Colon (tissue), 2 donors: ENCODE data around the gene KCNK7.

Experiments used
- FAIRE-seq: peaks from 2 replicates; lab custom pipeline; 2012; peaks lifted over from hg19 to GRCh38; lab: Jason Lieb, UNC
- donor health status: control.
- donor health status: control.

The KCNK7 gene

DNA sequence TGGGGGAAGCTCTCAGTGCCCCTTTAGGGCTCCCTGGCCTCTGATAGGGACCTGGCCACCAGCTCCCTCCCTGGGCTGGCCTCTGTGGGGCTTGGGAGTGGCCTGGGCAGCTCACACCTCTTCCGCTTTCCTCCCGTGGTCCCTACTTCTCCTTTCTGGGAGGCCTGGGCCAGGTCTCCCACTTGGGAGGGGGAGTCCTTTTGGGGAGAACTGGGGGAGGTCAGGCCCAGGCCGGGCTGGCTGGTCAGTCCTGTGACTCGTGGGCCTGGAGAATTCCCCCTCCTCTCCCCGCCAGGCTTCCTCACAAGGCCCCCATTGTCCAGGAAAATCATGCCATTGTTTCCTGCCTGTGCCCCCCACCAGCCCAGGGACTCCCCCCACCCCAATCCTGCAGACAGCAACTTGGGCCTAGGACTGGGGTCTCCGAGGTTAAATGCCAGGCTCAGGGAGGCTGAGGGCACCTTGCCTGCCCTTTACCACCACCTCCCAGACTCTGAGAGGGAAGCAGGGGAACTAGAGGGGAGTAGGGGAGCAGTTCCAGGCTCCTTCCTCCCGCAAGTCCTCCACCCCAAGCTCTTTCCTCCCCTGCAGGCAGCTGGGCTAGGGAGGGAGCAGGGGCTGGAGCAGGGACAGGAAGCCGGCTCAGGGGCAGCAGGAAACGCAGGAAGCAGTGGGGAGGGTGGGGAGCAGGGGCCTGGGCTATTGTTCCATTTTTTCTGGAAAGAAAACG is 15.6 kb upstream of the KCNK7 start:
- FAIRE-seq = no peak

DNA sequence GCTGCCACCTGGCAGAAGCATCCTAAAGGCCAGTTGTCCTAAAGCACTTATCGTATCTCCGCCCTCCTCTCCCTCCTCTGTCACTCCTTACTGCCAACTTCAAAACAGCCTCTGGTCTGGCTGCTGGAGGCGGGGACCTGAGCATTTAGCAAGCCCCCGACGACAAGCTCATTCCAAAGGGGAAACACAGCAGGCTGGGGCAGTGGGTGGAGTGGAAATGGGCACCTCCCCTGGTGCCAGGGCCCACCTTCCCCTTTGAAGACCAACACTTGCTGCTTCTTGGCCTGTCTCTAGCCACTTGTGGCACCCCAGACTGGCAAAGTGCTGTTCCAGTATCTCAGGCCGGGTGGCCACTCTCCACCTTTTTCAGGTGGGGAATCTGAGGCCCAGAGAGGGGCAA is 14.8 kb upstream of the KCNK7 start:
- no peak for FAIRE-seq

DNA sequence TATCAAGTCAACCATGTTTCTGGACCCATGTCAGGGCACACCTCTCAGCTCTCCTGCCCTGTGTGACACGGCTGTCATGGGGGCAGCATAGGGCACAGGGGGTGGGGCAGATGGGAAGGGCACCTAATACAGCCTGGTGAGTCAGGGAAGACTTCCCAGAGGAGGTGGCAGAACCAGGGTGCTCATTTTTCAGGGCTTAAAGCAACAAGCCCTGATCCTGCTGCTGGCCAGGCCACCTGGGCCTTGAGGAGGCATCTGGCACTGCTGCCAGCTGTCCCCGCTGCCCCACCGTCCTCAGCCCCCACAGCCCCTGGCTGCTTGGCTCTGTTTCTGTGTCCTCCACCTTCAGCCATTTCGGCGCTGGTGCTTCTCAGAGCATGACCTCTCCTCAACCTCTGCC is 14.1 kb upstream of the KCNK7 start:
- FAIRE-seq = no peak

DNA sequence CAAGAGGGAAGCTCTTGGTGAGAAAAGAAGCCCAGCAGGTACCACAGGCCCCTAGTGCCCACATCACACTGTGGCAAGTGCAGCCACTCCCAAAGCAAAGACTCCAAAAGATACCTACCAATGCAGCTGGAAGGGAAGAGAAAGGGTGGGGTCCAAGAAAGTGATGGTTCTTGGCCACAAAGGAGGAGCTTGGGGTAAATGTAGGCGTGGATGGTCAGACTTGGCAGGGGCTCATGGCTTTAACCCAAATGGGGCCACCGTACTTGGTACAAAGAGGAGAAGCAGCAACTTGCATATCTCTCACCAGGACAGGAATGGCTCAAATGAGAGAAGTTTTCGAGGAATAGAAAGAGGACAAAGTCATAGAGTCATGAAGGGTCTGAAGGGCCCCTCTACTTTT is 13.6 kb upstream of the KCNK7 start:
- no peak for FAIRE-seq

DNA sequence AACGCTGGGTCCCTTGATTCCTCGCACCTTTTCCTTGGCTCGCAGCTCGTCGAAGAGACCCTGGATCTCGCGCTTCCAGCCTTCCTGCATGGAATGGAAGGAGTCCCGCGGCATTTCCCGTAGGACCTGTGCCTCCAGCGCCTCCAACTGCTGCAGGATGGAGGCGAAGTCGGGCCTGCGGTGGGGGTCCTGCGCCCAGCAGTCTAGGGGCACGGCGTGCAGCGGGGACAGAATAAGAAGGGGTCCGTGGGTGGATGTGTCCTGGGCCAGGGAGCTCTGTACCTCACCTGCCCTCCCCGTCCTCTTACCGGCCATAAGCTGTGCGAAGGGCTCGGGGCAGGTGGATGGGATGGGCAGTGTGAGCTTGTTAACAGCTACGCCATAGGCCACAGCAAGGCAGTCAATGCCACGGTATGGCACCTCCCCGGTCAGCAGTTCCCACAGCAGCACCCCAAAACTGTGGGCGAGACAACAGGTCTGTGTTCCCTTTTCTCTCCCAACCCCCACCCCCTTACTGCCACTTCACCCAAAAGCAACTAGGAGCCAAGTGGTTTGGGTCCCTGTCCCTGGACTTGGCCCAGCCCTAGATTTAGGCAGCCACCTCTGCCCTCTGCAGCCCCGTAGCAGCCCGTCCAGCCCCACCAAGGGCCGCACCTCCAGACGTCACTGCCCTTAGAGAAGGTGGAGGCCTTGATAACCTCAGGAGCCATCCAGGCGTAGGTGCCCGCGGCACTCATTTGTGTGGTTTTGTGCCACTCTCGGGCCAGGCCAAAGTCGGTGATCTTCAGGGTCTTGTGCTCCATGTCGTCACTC is 12.2 kb upstream of the KCNK7 start:
- FAIRE-seq = no peak

DNA sequence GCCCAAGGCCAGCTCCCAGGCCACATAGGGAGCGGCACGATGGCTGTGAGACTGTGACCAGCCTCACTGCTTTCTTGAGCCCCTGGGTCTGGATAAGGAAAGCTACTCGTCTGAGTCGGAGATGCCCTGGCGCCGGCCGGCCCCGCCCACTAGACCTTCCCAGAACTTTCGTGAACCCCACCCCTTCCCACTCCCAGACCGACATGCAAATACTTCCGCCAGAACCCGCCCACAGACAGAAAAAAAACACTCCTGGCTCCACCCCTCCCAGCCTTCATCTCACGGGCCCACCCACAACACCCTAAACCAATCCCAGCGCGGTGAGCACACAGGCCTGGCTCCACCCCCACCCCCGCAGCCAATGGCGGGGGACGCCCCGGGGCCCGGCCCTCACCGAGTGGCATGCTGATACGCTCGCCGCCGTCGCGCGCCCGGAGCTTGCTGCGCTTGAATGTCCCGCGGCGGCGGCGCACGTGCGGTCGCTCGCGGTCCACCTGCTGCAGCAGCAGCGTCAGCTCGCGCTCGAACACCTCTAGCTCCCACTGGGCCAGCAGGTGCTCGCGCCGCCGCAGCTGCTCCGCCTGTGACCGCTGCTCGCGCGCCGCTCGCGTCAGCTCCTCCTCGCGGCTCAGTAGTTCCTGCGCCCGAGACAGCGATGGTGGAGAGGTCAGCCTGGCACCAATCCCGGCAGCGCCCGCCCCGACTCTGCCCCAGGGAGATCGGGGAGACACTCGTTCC is 11.4 kb upstream of the KCNK7 start:
- FAIRE-seq = no peak

DNA sequence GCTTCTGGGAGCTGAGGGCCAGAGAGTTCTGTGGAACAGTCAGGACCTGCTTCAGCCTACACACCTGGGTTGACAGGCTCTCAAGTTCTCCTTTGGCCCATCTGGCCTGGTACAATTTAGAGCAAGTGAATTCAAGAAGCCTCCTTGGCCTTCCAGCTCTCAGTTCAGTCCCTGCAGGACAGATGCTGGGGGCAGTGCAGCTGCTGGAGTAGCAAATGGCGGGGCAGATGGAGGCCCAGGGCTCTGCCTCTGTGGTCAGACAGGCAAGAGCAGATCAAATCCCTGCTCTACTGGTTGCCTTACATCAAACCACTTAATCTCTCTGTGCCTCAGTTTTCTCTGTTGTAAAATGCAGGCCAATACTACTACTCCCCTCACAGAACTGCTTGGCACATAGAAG is 8.7 kb upstream of the KCNK7 start:
- no peak for FAIRE-seq

DNA sequence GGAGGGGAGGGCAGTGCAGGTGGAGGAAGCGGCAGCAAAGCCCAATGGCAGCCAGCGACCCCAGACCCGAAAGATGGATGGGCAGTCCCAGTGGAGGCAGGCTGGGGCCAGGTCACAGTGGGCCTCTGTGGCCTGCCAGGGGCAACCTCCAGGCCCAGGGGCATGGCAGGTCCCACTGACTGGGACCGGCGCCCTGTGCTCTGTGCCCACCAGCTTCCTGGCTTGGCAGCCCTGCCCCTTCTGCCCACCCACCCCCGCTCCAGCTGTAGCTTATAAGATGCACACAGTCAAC is 4.3 kb upstream of the KCNK7 start:
- no peak for FAIRE-seq

DNA sequence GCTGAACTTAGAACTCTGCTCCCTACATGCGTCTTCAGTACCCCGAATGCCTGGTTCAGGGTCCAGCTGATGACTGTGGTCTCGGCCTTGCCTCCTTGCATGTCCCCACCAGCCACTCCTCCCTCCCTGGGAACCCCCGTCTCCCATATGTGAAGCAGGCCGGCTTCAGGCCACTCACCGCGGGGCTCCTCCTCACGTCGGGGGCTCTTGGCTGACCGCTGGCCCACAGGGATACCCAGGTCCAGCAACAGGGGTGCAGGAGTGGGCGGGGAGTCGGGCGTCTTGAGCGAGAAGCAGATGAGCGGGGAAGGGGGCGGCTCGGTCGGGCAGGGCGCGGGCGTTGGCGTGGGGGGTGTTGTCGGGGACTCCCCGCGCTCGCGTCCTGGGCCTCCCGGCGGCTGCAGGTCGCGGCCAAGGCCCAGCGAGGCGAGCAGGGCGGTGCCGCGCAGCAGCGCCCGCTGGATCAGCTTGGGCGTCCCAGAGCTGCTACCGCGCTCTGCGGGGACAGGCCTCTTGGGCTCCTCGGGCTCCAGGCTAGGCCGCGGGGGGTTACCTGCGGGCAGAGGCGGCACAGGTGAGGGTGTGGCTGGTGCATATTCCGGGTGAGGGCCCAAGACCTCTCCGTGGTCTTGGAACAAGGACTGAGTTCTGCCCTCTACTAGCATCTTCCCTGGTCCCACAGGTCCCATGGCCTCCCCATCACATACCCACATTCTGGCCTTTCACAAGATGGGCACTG is 3.8 kb upstream of the KCNK7 start:
- FAIRE-seq = no peak

DNA sequence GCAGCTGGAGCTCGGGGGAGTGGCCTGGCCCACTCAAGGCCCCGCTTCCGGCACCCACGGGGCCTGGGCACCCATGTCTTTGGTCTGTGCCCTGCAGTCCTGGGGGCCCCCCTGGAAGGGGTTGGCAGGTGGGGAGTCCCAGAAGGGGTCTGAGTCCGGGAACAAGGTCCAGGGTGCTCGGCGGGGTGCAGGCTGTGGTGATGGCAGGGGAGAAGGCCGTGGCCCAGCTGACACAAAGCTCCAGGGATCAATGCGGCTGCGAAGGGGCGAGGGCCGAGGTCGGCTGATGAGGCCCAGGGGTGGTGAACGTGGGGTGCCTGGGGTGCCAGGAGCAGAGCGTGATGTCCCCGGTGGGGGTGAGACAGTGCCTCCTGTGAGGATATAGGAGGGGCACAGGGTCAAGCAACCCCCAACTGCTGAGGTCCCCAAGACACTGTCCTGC is 2.7 kb upstream of the KCNK7 start:
- no peak for FAIRE-seq

DNA sequence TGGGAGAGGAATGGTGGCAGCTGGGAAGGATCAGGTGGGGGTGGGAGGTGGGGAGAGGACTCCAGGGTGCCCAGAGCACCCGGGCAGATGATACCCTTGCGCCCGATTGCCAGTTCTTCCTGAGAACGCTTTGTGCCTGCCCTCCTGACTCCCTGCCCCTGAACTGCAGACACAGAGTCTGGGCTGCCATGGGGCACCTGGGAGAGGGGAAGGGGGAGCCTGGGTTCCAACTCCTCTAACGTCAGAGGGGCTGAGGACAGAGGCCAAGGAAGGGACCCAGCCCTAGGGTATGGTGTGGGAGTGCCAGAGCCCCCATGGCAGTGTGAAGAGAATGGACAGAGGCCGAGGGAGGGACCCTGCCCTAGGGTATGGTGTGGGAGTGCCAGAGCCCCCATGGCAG is 920 bp upstream of the KCNK7 start:
- FAIRE-seq = no peak

DNA sequence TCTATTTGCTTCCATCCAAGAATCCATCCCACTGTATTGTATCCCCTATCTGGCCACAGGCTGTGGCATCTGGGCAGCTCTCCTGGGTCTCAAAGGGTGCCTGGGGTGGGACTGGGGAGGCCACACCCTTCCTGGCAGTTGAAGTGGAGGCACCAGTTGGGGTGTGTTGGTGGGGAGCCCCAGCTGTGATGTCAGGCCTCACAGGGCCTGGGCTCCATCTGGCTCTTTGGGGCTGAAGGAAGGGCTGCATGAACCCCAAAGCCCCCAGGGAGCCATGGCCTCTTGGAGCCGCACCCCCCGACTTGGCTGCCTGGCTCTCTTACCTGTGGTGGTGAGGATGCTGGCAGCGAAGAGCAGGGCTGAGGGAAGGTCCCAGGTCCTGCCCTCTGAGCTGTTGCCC is 469 bp downstream of the KCNK7 start:
- FAIRE-seq = no peak

DNA sequence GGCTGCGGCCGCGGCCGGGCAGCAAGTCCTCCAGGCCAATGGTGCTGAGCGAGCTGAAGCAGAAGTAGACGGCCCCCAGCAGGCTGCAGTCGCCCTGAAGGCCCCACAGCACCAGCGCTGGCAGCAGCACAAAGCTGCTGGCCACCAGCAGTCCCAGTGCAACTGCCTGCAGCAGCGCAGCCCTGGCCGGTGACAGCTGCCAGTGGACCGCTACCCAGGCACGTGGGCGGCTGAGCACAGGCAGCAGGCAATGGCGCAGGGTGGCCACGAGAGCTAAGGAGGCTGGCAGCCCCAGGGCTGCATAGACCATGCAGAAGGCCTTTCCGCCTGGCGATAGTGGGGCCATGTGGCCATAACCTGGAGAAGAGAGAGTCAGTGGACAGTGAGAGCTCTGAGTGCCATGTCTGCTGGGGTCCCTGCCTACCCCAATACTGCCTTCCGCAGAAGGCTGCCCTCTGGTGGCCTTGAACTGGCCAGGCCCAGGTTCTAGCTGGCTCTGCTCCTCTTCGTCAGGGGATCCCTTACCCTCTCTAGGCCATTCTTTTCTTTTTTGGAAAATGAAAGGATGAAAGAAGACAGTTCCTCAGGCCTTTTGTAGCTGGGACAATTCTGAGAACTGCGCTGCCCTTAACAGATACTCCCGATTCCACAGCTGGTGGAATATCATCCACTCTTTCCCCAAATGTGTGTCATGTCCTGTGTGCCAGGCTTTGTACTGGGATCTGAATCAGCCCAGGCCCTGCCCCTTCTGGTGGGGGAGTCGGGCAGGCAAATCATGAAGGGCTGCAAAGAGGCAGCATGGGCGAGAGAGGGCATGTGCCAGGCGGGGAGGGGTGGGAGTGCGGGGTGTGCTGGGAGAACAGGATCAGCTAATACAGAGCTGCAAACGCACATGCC is 1.8 kb downstream of the KCNK7 start:
- FAIRE-seq = no peak

DNA sequence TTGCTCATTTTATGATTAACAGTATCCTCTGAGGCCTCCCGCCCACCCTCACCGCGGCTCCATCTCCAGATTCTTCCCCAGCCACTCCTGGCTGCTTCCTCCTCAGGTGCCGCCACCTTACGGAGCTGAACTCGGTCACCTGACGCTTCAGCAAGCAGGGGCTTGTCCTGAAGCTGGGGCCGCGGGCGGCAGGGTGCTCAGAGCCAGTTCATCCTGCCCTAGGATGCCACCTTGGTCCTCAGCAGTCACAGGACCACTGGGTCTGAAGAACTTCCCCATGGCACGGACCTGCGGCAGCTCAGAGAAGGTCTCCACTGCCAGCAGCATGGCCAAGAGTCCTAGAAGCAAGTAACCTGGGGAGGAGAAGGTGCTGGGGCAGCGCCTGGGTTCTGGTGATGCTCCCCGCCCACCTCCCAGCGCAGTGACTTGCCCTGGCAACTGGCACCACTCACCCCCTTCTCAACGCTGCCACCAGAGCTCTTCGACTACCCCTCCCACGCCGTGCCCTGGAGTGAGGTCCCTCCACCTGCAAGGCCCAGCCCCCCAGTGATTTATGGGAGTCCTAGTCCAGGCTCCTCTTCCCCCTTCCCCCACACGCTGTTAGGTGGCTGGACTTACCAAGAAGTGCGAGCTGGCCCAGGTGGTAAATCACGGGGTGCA is 2.6 kb downstream of the KCNK7 start:
- FAIRE-seq = no peak

DNA sequence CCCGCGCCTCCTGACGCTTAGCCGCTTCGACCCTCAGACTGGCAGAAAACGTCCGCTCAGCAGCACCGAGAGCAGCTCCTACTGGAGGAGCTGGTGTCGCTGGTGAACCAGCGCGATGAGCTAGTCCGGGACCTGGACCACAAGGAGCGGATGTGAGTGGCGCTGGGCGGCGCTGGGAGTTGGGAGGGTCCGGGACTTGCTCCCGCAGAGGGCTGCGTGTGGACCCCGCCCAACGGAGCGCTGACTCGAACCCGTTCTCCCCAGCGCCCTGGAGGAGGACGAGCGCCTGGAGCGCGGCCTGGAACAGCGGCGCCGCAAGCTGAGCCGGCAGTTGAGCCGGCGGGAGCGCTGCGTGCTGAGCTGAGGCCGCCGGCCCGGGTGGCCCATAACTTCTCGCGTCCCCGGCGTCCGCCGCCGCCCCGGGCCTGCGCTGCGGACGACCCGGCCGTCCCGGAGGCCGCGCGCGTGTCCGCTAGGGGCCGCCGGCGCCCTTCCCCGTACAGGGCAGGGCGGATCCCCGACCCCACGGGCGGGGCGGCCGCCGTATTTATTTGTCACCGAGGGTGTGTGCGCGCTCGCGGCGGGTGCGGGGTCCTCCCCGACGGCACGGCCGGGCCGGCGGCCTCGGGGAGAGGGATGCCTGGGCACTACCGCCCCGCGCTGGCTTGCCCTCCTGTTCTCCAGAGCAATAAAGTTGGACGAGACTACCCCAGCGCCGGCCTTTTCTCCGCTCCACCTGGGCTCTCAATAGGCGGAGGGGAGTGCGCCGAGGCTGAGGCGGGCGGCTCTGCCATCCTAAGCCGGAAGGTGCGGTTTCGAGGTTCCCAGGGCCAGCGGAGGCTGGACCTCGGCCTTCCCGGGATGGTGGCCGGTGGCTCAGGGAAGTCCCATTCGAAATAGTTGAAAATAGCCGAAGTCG is 3.4 kb downstream of the KCNK7 start:
- no peak for FAIRE-seq

DNA sequence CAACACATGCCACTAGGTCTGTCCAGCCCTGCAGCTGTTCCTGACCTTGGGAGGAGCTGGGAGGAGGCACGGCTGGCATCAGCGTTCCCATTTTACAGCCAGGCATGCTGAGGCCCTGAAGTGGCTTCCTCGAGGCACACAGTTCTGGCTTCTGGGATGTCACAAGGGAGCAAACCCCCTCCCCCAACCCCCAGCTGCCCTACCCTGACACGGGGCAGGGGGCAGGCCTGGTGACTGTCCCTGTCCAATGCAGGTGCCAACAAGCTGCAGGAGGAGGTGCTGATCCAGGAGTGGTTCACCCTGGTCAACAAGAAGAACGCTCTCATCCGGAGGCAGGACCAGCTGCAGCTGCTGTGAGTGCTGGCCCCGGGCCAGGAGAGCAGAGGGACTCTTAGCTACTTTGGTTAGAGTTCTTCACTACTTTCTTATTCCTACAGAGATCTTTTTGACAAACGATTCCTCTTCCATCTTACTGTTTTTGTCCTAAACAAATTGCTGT is 5.3 kb downstream of the KCNK7 start:
- no peak for FAIRE-seq

DNA sequence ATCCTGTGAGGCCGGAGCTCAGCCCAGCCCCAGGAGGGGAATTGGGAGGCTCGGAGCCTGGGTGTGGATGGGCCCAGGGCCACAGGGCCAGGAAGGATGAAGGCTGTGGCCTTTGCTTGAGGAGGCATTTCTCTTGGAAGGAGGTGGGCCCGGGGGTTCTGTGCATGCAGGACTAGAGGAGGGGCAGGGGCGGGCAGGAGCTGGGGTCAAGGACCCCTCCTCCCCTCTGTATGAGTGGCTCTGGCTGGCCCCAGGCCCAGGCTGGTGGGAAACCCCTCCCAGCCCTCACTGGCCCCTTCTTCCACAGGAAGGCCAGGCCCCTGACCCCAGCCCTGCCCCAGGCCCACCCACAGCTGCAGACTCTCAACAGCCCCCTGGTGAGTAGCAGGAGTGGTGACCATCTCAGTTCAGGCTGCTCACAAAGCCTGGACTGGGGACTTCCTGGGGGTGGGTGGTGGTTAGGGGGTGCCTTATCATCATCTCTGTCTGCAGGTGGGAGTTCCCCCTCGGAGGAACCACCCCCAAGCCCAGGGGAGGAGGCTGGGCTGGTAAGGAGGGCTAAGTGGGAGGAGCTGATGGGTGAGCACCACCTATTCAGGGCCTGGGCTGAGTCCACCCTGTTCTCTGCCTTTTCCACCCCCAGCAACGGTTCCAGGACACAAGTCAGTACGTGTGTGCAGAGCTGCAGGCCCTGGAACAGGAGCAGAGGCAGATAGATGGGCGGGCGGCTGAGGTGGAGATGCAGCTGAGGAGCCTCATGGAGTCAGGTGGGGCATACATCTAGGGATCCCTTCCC is 6.0 kb downstream of the KCNK7 start:
- no peak for FAIRE-seq

DNA sequence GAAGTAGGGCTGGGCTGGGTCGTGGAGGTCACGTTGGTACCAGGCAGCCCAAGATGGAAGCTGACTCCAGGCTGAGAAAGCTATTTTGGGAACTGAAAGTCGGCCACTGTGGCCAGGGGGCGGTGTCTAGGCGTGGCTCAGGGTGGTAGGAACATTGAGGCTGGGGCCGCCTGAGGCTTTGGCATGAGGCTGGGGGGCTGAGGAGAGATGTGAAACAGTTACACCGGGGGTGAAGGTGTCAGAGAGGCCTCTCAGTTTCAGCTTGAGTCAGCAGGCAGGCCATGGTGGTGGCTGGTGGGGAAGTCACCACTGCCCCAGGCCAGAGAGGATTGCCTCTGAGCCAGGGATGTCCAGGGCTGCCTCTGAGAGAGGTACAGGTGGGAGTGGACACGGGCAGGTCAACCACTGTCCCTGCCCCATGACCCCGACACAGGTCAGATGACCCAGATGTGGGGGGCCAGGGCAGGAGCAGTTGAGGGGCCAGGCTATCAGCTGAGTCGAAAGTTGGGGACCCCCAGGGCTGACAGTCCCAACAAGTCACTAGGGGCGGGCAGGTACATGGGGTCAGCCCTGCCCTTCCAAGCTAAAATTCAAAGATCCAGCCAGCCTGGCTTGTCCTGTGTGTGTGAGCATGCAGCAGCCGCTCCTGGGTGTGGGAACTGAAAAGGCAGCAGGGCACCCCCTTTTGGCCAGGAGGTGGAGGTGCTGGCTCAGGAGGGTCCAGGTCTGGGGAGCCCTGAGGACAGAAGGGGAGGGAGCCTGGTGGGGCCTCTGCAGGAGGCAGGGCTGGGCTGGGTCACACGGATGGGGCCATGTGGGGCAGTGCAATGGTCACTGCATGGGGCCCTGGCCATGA is 7.2 kb downstream of the KCNK7 start:
- FAIRE-seq = no peak
